ENCODE data around the gene CLSTN3.
A peak's percentile ranks its signal among the peaks of the same experiment; 100 is the strongest.

DNA sequence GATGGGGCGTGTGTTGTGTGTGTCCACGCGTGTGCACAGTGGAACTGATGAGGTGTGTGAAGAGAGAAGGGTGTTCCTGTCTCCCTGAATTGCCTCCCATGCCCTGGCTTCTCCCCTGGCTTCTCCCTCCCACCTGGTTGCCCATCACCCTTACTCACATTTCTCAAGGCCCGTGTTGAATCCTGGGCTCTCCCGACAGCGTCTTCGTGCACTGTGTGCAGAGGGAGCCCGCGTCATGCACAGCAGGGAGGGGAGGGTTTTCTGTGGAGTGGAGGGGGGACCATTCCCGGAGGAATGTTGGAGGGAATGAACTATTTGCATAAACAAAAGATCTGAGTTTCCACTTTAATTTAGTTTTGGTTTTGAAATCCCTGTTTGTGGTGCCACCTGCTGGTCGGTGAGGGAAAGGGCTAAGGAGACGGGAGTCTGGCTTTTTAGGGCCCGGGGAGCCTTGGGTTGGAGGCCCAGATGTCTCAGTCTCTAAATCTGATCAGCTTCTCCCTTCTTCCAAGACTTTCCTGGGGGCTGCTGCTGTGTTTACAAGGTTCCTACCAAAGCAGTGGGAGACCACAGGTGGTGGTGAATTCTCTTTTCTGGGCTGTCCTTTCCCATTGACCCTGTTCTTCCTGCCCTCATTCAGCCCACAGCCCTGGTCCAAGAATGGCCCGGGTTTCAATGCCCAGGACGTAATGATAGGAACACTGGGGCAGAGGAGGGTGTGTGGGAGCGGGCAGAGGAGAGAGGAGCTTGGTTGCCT is 37.8 kb upstream of the CLSTN3 start, which contains the start of gene C1R:
- TF ChIP-seq MZF1 (tag by site-specific recombination; IDR thresholded peaks at IDR 0.05; ENCODE audit: borderline replicate concordance) (no peak), ZNF138 (tag by site-specific recombination; IDR thresholded peaks at IDR 0.05; ENCODE audit: borderline replicate concordance) (no peak), ZNF629 (tag by site-specific recombination; IDR thresholded peaks at IDR 0.05) (peak; percentile 59; the same call in 1 of the 2 replicates), ZNF239 (tag by site-specific recombination; IDR thresholded peaks at IDR 0.05) (no peak), ZIC2 (tag by site-specific recombination; IDR thresholded peaks at IDR 0.05) (peak; percentile 52), BCL11A (tag by site-specific recombination; IDR thresholded peaks at IDR 0.05; ENCODE audit: low read depth) (no peak)
- TF ChIP-seq, protein P1, sequence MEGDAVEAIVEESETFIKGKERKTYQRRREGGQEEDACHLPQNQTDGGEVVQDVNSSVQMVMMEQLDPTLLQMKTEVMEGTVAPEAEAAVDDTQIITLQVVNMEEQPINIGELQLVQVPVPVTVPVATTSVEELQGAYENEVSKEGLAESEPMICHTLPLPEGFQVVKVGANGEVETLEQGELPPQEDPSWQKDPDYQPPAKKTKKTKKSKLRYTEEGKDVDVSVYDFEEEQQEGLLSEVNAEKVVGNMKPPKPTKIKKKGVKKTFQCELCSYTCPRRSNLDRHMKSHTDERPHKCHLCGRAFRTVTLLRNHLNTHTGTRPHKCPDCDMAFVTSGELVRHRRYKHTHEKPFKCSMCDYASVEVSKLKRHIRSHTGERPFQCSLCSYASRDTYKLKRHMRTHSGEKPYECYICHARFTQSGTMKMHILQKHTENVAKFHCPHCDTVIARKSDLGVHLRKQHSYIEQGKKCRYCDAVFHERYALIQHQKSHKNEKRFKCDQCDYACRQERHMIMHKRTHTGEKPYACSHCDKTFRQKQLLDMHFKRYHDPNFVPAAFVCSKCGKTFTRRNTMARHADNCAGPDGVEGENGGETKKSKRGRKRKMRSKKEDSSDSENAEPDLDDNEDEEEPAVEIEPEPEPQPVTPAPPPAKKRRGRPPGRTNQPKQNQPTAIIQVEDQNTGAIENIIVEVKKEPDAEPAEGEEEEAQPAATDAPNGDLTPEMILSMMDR (tag by site-specific recombination; IDR thresholded peaks at IDR 0.05): peak; percentile 74
- TF ChIP-seq, protein P2, sequence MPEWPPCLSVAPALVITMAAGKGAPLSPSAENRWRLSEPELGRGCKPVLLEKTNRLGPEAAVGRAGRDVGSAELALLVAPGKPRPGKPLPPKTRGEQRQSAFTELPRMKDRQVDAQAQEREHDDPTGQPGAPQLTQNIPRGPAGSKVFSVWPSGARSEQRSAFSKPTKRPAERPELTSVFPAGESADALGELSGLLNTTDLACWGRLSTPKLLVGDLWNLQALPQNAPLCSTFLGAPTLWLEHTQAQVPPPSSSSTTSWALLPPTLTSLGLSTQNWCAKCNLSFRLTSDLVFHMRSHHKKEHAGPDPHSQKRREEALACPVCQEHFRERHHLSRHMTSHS (tag by site-specific recombination; IDR thresholded peaks at IDR 0.05): no peak

Measured in HEK293 (cell line).